GM18520 (cell line): ENCODE data around the gene FCN2.
A peak's percentile ranks its signal among the peaks of the same experiment; 100 is the strongest.
"Not testable (repeated sequence)": the region's sequence is repeated elsewhere in the genome, so short reads cannot be mapped to it uniquely, and the experiment has no call there.

Experiments used
- ATAC-seq: cut with Tn5 transposase; IDR thresholded peaks from one replicate; pipeline ENCODE4 v1.9.1; 2021; ENCODE audit not compliant: unreplicated experiment

FCN2 gene

GRCh38 chr9:134847138-134847537 is 33.5 kb upstream of the FCN2 start:
- no peak for ATAC-seq

DNA sequence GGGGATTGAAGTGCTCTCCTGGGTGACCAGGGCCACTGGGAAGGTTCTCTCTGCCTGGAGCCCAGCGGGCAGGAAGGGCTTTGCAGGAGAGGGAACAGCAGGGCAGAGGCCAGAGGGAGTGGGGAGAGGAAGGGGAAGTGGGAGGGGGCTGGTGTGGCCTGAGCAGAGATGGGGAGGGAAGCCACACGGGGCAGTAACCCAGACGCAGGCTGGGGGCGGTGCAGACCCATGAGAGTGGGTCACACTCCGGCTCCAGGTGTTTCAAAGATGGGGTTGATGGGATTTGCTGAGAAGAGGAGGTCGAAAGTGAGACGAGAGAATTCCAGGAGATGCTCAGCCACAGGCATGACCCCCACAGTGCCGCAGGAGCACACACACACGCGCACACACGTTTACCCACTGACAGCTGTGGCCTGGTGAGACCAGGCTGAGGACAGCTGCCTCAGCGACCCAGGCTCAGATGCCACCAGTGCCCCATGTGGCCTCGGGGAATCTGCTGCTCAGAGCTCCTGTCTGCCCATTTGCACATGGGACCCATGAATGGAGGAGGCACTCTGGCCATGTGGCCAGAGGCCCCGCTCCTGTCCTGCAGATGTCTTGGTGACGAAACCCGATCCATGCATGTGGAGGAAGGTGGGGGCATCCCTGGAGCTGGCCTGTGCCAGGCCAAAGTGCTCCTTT is 32.7 kb upstream of the FCN2 start:
- no peak for ATAC-seq

GRCh38 chr9:134848504-134848903 is 32.1 kb upstream of the FCN2 start:
- ATAC-seq = no peak

DNA sequence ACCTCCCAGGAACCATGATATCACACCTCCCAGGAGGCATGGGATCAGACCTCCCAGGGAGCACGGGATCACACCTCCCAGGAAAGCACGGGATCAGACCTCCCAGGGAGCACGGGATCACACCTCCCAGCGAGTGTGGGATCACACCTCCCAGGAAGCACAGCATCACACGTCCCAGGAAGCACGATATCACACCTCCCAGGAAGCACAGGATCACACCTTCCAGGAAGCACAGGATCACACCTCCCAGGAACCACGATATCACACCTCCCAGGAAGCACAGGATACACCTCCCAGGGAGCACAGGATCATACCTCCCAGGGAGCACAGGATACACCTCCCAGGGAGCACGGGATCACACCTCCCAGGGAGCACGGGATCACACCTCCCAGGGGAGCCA is 30.0 kb upstream of the FCN2 start:
- no peak for ATAC-seq

- no peak for ATAC-seq
Measured at GRCh38 chr9:134851020-134851419, 29.6 kb upstream of the FCN2 start.

DNA sequence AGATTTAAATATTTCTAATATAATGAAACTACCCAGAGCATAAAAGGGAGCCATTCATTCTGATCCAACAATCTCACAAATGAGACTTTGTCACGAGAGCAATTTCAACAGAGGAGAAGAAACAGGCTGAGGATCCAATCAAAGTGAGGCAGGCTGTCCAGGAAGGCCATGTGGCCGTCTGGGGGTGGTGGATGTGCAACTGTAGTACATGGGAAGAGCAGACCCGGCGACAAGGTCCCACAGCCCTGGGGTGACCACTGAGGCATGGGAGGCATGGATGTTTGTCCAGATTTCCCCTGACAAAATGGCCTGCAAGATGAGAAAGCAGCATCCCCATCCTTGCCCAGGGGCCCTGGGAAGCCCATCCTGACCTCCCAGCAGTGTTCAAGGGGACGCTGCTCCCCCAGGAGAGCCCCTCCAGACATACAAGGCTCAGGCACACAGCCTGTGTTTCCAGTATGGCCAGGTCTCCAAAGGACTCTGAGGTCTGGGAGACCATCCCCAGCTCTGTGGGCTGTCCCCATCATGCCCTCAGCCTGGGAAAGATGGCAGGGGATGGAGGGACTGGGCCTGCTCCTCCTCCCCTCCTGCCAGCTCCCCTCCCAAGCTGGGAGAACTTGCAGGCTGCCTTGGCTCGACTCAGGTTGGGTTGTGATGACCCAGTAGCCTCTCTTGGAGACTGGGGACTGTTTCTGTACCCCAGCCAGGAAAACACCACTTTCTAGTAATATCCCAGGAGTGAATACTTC is 27.5 kb upstream of the FCN2 start:
- ATAC-seq = no peak

DNA sequence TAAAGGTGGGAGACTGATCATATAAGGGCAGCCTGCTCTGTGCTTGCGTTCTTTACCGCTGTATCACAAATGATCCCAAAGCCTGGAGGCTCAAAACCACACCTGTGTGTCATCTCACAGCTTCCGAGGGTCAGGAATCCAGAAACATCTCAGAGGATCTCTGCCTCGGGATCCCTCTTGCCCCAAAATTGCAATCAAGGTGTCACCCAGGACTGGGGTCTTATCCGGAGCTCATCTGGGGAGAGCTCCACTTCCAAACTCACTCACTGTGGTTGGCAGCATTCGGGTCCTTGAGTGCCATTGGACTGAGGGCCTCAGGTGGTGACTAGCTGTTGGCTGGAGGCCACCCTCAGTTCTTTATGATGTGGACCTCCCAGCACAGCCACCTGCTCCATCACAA is 26.7 kb upstream of the FCN2 start:
- ATAC-seq = no peak

DNA sequence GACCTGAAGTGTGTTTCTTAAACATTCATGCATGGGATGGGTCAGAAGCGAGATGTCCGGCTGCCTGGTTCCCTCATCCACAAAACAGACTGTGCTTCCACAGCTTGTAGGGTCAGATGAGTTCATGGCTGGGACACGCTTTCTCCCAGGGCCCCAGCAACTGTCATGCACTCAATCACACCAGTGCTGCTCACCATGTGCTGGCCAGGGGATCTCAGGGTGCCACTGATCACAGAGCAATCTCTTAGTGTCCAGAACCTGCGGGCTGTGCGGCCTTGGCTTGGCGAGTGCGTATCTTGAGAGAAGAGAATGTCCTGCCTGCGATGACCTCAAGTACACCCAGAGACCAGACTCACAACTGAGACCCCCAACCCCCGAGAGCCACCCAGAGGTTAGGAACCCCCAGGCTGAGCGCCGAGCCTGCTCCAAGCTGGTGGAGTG is 26.0 kb upstream of the FCN2 start:
- no peak for ATAC-seq

GRCh38 chr9:134855231-134855899 is 25.2 kb upstream of the FCN2 start:
- no peak for ATAC-seq

DNA sequence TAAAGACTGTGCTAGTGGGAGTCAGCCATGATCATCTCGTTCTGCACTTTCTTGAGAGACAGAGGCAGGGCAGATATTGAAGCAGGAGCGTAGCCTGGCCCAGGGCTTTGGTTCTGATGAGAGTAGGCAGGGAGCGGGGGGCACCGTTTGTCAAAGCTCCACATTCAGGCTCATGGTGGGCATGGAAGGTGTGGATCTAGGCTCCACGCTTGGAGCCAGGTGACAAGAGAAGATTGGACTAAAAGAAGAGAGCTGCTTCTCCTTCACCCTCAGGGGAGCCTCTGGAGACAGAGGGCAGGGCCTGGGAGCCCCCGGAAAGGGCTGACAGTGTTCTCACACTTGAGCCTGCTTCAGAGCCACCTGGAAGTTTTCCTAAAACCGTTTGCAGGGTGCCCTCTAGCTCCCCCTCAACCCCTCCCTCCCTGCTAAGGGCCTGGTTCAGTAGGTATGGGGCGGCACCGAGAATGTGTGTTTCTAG is 24.7 kb upstream of the FCN2 start:
- ATAC-seq = no peak

- ATAC-seq = not testable (repeated sequence)
Measured at GRCh38 chr9:134857451-134857850, 23.2 kb upstream of the FCN2 start.

GRCh38 chr9:134858051-134858841 is 22.4 kb upstream of the FCN2 start:
- peak; percentile 72 for ATAC-seq

DNA sequence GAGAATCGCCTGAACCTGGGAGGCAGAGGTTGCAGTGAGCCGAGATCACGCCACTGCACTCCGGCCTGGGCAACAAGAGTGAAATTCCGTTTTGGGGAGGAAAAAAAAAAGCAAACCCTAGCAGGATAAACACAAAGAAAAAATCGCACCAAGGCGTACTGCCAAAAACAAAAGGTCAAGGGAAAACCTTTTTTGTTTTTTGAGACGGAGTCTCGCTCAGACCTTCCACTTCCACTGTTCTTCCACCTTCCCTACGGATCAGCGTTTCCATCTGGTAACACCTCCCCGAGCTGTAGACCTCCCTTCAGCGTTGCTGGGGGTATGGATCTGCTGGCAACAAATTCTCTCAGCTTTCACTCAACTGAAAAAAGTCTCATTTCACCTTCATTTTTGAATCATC is 20.1 kb upstream of the FCN2 start:
- ATAC-seq = no peak

DNA sequence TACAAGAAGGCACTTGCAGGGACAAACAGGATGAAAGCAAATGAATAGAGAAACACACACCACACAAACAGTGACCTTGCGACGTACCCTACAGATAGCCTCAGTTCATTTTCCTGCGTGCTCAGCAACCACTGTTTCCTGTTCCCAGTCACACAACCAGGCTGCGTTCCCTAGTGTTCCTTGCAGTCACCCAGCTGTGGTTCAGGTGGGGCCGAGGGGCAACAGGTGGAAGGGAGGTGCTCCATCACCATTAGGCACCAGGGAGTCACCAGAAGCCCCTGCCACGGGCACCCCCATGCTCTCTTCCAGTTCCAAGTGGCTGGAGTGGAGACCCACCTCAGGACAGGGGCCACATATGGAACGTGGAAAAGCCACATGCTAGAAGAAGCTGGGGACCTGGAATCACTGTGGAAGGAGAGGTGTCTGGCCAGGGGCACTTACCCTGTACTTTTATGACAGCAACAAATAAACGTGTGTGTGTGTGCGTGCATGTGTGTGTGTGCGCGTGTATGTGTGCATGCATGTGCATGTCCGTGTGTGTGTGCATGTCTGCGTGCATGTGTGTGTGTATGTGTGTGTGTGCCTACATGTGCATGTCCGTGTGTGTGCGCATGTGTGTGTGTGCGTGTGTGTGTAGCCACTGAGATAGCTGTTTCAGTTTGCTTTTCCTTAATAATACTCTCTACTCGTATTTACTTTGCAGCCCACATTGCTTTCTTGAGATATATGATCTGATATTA is 18.8 kb upstream of the FCN2 start:
- no peak for ATAC-seq

- ATAC-seq = no peak
Measured at GRCh38 chr9:134863306-134863902, 17.2 kb upstream of the FCN2 start.

DNA sequence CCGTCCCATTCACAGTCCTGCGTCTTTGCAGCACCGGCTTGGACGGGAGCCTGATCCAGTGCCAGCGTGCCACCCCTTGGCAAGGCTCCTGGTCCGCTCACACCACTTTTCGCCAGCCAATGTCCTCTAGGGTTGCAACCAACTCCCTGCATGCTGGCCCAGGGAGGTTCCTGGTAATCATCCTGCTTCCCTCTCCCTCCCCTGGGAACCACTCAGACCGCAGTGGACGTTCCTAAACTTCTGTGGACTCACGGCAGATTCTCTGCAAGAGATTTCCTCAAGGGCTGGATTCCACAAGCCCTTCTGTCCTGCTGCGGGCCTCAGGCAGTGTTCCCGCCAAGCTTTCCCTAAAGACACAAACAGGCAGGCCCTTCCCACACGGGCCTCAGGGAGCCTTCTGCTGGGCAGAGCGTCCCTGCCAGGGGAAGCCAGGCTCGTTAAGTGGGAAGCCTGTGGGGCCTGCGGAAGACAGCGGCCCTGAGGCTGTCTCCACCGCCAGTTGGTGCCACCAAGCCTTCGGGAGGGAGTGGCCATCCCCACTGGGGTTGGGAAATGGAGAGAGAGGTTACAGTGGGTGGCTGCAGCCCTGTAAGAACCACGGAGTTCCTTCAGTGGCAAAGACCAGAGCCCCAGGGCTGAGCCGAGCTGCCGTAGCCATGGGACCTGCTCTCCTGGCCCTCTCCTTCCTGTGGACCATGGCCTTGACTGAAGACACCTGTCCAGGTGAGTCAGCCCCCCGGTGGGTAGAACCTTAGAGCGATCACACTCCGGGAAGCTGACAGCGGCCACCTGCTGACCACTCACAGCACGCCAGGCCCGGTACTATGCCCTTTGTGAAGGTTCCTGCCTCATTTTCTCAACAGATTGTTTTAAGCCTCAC is 16.4 kb upstream of the FCN2 start:
- no peak for ATAC-seq

GRCh38 chr9:134864821-134865190 is 15.8 kb upstream of the FCN2 start:
- ATAC-seq = no peak

- no peak for ATAC-seq
Measured at GRCh38 chr9:134867917-134868750, 12.5 kb upstream of the FCN2 start.
